Thoracic aorta (tissue), 2 donors: ENCODE measurements around the gene PAX5. TPM values are rescaled to one million over a fixed set of nuclear protein-coding genes. Genes with fewer than 3 reads are reported as not detected.

Experiments
- ATAC-seq: fragments of 150-250 bp; one replicate; pipeline ENCODE4 v1.8.0; 2017; ENCODE audit warnings: low read depth; ENCODE audit not compliant: insufficient number of reproducible peaks, low FRiP score
- DNase-seq: peaks from one replicate; pipeline ENCODE4 v3.0.0-alpha.2; 2020; ENCODE audit warnings: low spot score
- H3K27ac ChIP-seq, 2 donors: fragments of 200-600 bp; sonication (generic); 1 replicate in 1 of 2; 2 replicates in 1 of 2; pipeline ENCODE4 v1.5.1; 2016; ENCODE audit warnings: mild to moderate bottlenecking in 2 of 2, moderate library complexity in 2 of 2
- H3K27me3 ChIP-seq: fragments of 200-600 bp; sonication (generic); replicated peaks from 2 replicates; pipeline ENCODE4 v1.6.0; 2016; ENCODE audit warnings: mild to moderate bottlenecking; ENCODE audit not compliant: insufficient read depth
- H3K36me3 ChIP-seq: fragments of 200-600 bp; sonication (generic); one replicate; pipeline ENCODE4 v1.5.1; 2016
- H3K4me1 ChIP-seq, 2 donors: fragments of 200-600 bp; sonication (generic); 1 replicate in 1 of 2; 2 replicates in 1 of 2; pipeline versions ENCODE4 v1.5.1 to v1.6.0; 2016; ENCODE audit warnings: low read depth in 2 of 2, mild to moderate bottlenecking in 1 of 2; ENCODE audit not compliant: control insufficient read depth in 1 of 2
- H3K4me3 ChIP-seq: fragments of 200-600 bp; sonication (generic); 2 replicates; pipeline ENCODE4 v1.5.1; 2016; ENCODE audit warnings: mild to moderate bottlenecking
- H3K9me3 ChIP-seq: fragments of 200-600 bp; sonication (generic); 2 replicates; pipeline ENCODE4 v1.5.1; 2016
- total RNA-seq, 2 donors: library from RNA; depleted of rRNA; stranded (reverse); fragments of >200 nt; gene quantifications; one replicate each; pipeline versions ENCODE4 v1.1.0 to v1.2.3, GENCODE V29; 2016
- TF ChIP-seq, protein P1 (sequence below): fragments of 200-600 bp; sonication (generic); IDR thresholded peaks from one replicate; pipeline ENCODE4 v1.5.1; 2019; ENCODE audit warnings: antibody characterized with exemption

PAX5 gene
- total RNA-seq, 2 donors from 2014 or later = 0.21 TPM; not detected in 1

- no peak for DNase-seq
- TF ChIP-seq, protein P1, sequence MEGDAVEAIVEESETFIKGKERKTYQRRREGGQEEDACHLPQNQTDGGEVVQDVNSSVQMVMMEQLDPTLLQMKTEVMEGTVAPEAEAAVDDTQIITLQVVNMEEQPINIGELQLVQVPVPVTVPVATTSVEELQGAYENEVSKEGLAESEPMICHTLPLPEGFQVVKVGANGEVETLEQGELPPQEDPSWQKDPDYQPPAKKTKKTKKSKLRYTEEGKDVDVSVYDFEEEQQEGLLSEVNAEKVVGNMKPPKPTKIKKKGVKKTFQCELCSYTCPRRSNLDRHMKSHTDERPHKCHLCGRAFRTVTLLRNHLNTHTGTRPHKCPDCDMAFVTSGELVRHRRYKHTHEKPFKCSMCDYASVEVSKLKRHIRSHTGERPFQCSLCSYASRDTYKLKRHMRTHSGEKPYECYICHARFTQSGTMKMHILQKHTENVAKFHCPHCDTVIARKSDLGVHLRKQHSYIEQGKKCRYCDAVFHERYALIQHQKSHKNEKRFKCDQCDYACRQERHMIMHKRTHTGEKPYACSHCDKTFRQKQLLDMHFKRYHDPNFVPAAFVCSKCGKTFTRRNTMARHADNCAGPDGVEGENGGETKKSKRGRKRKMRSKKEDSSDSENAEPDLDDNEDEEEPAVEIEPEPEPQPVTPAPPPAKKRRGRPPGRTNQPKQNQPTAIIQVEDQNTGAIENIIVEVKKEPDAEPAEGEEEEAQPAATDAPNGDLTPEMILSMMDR = no peak
- no peaks in the 10 kb centered on the region for H3K9me3 ChIP-seq
Measured at GRCh38 chr9:36815566-36816348, 218.3 kb downstream of the PAX5 start.

GRCh38 chr9:36815023-36815422 is 219.0 kb downstream of the PAX5 start:
- Histone ChIP-seq H3K27me3 (no peaks in the 10 kb centered on the region), H3K4me1 (peaks cover 0 to 11% of the 10 kb centered on the region in 2 donors), H3K4me3 (no peak overlapping the region), H3K9me3 (no peaks in the 10 kb centered on the region), H3K27ac (no peak overlapping the region), H3K36me3 (no peaks in the 10 kb centered on the region)
- DNase-seq (no peak), ATAC-seq (no peak)
- TF ChIP-seq, protein P1 = no peak

More at GRCh38 chr9:36815566-36816348, 218.3 kb downstream of the PAX5 start:
- Histone ChIP-seq H3K27me3 (no peaks in the 10 kb centered on the region), H3K27ac (no peak overlapping the region), H3K36me3 (no peaks in the 10 kb centered on the region), H3K4me1 (peaks cover 0 to 11% of the 10 kb centered on the region in 2 donors), H3K4me3 (no peak overlapping the region)
- no peak for ATAC-seq

DNA sequence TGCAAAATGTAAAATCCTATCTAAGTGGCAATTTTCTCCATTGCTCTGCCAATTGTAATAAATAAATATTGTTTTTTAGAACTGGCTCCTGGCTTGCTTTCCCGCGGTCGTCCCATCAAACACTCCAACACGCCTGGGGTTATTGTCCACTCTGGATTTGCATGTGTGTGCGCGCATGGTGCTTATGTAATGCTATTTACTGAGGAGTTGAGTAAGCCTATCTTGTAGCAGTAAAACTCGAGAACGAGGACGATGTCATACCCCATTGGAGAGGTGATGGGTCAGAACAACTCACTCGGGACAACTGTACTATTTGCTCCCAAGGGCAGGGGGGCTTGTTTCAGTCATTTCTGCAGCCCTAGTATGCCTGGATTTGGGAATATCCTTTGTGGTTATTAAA is 220.9 kb downstream of the PAX5 start:
- peaks cover 0 to 4% of the 10 kb centered on the region in 2 donors for H3K4me1 ChIP-seq
- no peak overlapping the region for H3K27ac ChIP-seq
- H3K27me3 ChIP-seq = no peaks in the 10 kb centered on the region
- no peak for ATAC-seq
- no peak for DNase-seq
- TF ChIP-seq, protein P1 = no peak
- H3K36me3 ChIP-seq = no peaks in the 10 kb centered on the region
- no peaks in the 10 kb centered on the region for H3K9me3 ChIP-seq
- no peak overlapping the region for H3K4me3 ChIP-seq

DNA sequence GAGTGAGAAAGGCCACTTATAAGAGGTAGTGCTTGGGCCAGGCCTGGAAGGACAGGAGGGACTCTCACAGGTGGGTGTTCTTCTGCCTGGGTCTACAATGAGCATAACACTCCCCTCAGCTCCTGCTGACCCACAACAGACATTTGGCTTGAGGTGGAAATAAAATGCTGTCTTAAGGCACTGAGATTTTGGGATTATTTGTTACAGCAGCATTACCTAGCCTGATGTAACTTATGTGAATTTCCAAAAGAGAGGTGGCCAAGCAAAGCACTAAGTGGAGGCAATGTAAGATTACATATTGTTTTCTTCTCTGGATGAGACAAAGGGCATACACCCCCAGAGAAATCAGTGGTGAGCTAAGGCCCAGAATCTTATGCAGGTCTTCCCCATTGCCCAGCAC is 221.5 kb downstream of the PAX5 start:
- Histone ChIP-seq H3K4me3 (no peak overlapping the region), H3K4me1 (no peaks in the 10 kb centered on the region), H3K27ac (no peak overlapping the region), H3K27me3 (no peaks in the 10 kb centered on the region), H3K9me3 (no peaks in the 10 kb centered on the region), H3K36me3 (no peaks in the 10 kb centered on the region)
- TF ChIP-seq, protein P1 = no peak
- ATAC-seq = no peak
- DNase-seq = no peak

DNA sequence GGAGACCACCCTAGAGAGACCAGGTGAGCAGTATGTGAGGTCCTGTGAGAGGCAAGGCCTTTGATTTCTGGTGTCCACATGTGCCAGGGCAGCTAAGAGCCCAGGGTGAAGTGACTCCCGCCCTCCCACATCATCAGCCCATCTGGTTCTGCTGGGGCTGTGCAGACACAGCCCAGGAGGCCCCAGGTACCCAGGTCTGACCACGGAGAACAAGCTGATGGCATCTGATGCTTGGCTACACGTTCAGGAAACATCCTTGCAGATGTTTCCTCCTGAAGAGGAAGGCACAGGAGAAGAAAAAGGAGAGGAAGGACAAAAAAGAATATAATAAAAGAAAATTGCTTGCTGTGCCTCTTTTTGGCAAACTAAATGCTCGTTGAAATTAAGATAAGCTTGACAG is 225.8 kb downstream of the PAX5 start:
- TF ChIP-seq, protein P1 = no peak
- H3K27ac ChIP-seq = no peak overlapping the region
- no peaks in the 10 kb centered on the region for H3K27me3 ChIP-seq
- no peak for ATAC-seq
- no peak overlapping the region for H3K4me3 ChIP-seq
- H3K9me3 ChIP-seq = no peaks in the 10 kb centered on the region
- H3K36me3 ChIP-seq = no peaks in the 10 kb centered on the region
- no peaks in the 10 kb centered on the region for H3K4me1 ChIP-seq
- no peak for DNase-seq
